Panc1 (cell line): ENCODE data around the gene TEX261. TPM values are rescaled to one million over a fixed set of nuclear protein-coding genes. Genes with fewer than 3 reads are reported as not detected.

Experiments
- ATAC-seq: fragments of 200-7000 bp; cut with Tn5 transposase; 2 replicates; pipeline ENCODE4 v1.9.1; 2020; ENCODE audit warnings: mild to moderate bottlenecking, moderate library complexity
- BruUV-seq: library from RNA; stranded (reverse); fragments of 400-500 nt; replicated peaks from 2 replicates; lab custom pipeline; 2021; lab: Mats Ljungman, UMichigan
- CTCF ChIA-PET: fragments of 300-600 bp; sonication (Branson Sonifier 250); formaldehyde crosslinking; loops from one replicate; lab custom pipeline; 2022; ENCODE audit warnings: antibody characterized with exemption; lab: Charles Lee
- POLR2A ChIA-PET: fragments of 300-600 bp; sonication (Branson Sonifier 250); formaldehyde crosslinking; loops from one replicate; lab custom pipeline; 2022; ENCODE audit warnings: antibody characterized with exemption; lab: Charles Lee
- DNase-seq: peaks from one replicate; pipeline ENCODE4 v3.0.0-alpha.2; 2010; ENCODE audit warnings: low read depth, low spot score
- H3K27ac ChIP-seq: 2 replicates; pipeline ENCODE4 v1.5.1; 2011; ENCODE audit warnings: mild to moderate bottlenecking, low read length, inconsistent platforms
- H3K27me3 ChIP-seq: fragments of 200-500 bp; sonication (Bioruptor generic); 2 replicates; pipeline ENCODE4 v1.6.0; 2014; ENCODE audit warnings: low read length, inconsistent platforms; ENCODE audit not compliant: control insufficient read depth, insufficient read depth
- H3K36me3 ChIP-seq: fragments of 200-500 bp; sonication (Bioruptor generic); 2 replicates; pipeline ENCODE4 v1.5.1; 2014; ENCODE audit warnings: inconsistent platforms, mild to moderate bottlenecking, low read length, moderate library complexity; ENCODE audit not compliant: control insufficient read depth, insufficient read depth
- H3K4me1 ChIP-seq: 2 replicates; pipeline ENCODE4 v1.5.1; 2011; ENCODE audit warnings: inconsistent platforms, mild to moderate bottlenecking, low read length, moderate library complexity; ENCODE audit not compliant: control insufficient read depth, insufficient read depth
- H3K4me3 ChIP-seq, 2 experiments: 2 replicates each; pipeline ENCODE4 v1.5.1; 2011 to 2012; ENCODE audit warnings: low read depth in 2 of 2, low read length in 2 of 2, mild to moderate bottlenecking in 2 of 2, inconsistent platforms in 1 of 2, moderate library complexity in 1 of 2
- H3K9me3 ChIP-seq: fragments of 200-500 bp; sonication (Bioruptor generic); 2 replicates; pipeline ENCODE4 v1.5.1; 2014; ENCODE audit warnings: low read depth, mild to moderate bottlenecking, inconsistent platforms, low read length, moderate library complexity; ENCODE audit not compliant: control insufficient read depth, insufficient read depth
- CTCF ChIP-seq: fragments of 450-650 bp; IDR thresholded peaks from 2 replicates; pipeline ENCODE4 v1.5.1; 2017; ENCODE audit warnings: mild to moderate bottlenecking
- POLR2AphosphoS5 ChIP-seq: IDR thresholded peaks from 2 replicates; pipeline ENCODE4 v1.6.1; 2012; ENCODE audit warnings: mild to moderate bottlenecking, low read depth, low read length, moderate library complexity
- REST ChIP-seq, 2 experiments: IDR thresholded peaks; 2 replicates each; pipeline ENCODE4 v1.6.1; 2011 to 2012; ENCODE audit warnings: low read depth in 2 of 2, control low read depth in 1 of 2, low read length in 1 of 2, mild to moderate bottlenecking in 1 of 2, moderate library complexity in 1 of 2; ENCODE audit not compliant: insufficient read depth in 1 of 2
- SIN3A ChIP-seq: IDR thresholded peaks from 2 replicates; pipeline ENCODE4 v1.6.1; 2012; ENCODE audit warnings: low read depth, mild to moderate bottlenecking, low read length, moderate library complexity, borderline replicate concordance; ENCODE audit not compliant: insufficient read depth
- TCF7L2 ChIP-seq: IDR thresholded peaks from 2 replicates; pipeline ENCODE4 v1.6.1; 2011; ENCODE audit warnings: mild to moderate bottlenecking, low read depth, low read length, inconsistent platforms
- in situ Hi-C: cut with HindIII; loops from 2 replicates; pipeline ENCODE4 v1.10.0; 2016; ENCODE audit warnings: low sequenced_read_pairs, low pct_unique_long_range_greater_than_20kb
- intact Hi-C: fragments of 100-400 bp; cut with micrococcal nuclease; formaldehyde crosslinking; loops from one replicate; pipeline ENCODE4 v1.10.0; 2022; ENCODE audit not compliant: unreplicated experiment
- total RNA-seq: library from RNA; stranded (reverse); gene quantifications from one replicate; pipeline ENCODE4 v1.2.1, GENCODE V29; 2021; ENCODE audit not compliant: unreplicated experiment

Gene TEX261
- total RNA-seq, 1 experiment from 2014 or later, result 64.9 TPM

DNA sequence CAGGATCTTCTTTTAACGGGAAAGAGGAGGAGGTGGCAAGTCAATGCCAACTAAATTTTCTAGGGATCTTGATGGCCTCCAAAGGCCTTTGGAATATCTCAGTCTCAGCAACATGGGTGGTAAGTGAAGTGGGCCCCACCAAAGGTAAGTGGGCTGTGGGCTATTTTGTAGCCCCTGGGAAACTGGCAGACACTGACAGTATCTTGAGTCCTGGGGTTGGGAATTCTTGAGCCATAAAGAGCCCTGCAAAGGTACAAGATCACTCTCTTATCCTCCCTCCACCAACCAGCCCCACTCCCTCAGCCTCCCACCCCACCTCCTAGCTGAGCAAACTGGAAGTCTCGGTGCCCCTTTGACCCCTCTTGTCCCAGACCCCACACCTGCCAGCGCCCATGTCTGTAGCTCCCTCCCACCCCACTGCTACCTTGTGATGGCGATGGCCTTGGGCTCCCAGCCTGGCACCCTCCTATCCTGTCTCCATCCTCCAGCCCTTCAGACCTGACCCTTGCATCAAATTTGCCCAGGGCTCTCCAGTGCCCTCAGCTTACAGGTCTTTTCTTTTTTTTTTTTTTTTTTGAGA is 50.5 kb downstream of the TEX261 start:
- no peak overlapping the region for H3K27ac ChIP-seq
- intact Hi-C loops (no loop called here), in situ Hi-C loops (no loop called here)
- no peak for DNase-seq
- no peak for ATAC-seq
- H3K27me3 ChIP-seq, result no peaks in the 10 kb centered on the region
- POLR2A ChIA-PET, result no interaction called here
- no peak overlapping the region for H3K4me3 ChIP-seq
- no peaks in the 10 kb centered on the region for H3K36me3 ChIP-seq
- CTCF ChIA-PET, result no interaction called here
- no peaks in the 10 kb centered on the region; the same call in 1 of the 2 replicates for H3K4me1 ChIP-seq
- BruUV-seq, result no TSS peak
- TF ChIP-seq SIN3A (no peak), CTCF (no peak), REST (IDR thresholded peaks at IDR 0.05; ENCODE audit: insufficient read depth in 1 of 2, low read depth in 2 of 2, low read length in 1 of 2) (no peak), TCF7L2 (no peak), POLR2AphosphoS5 (no peak)
- no peaks in the 10 kb centered on the region for H3K9me3 ChIP-seq

DNA sequence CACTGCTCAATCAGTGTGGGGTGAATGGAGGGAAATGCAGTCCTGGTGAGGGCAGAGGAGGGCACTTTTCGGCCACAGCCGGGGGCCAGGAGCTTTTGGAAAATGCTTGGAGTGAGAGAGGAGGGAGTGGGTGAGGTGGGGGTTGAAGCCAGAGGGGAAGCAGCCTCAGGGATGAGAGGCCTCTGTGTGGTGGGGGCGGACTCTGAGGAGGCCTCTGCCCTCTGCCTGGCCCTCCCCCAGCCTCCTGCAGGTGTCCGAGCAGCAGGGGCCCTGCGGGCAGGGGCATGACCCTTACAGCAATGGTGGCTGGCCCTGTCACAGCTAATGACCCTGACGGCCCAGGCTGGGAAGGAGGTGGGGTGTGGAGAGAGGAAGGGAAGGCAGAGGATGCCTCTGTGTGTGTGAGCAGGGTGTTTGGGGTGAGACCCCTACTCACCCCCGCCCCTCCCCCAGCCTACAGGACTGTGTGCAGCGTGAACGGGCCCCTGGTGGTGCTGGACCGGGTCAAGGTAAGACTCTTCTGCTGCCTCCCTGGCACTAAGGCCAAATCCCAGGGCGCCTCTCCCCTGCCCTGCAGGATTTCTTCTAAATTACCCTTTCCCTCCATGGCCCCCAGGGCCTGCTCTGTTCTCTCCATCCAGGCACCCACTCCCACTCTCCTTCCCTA is 51.3 kb downstream of the TEX261 start:
- DNase-seq (no peak), ATAC-seq (no peak)
- Histone ChIP-seq H3K4me1 (no peaks in the 10 kb centered on the region), H3K9me3 (no peaks in the 10 kb centered on the region), H3K27ac (no peak overlapping the region), H3K27me3 (no peaks in the 10 kb centered on the region), H3K36me3 (no peaks in the 10 kb centered on the region), H3K4me3 (no peak overlapping the region)
- no TSS peak for BruUV-seq
- ChIA-PET CTCF (interaction anchor here (0.6 to 1.2 kb wide), 3 partner anchors 26 to 648 kb away, joined by 3 to 9 read pairs (median 3); no protein-coding TSS in a partner anchor), POLR2A (no interaction called here)
- in situ Hi-C loops, result no loop called here
- intact Hi-C loops, result no loop called here
- TF ChIP-seq SIN3A (no peak), TCF7L2 (no peak), CTCF (no peak), REST (IDR thresholded peaks at IDR 0.05; ENCODE audit: insufficient read depth in 1 of 2, low read depth in 2 of 2, low read length in 1 of 2) (no peak), POLR2AphosphoS5 (no peak)
